Neutrophil (primary cell): ENCODE data around the gene APBA2.

Source experiments
- H3K27ac ChIP-seq: fragments of 200-600 bp; sonication (generic); 2 replicates; pipeline ENCODE4 v1.5.1; 2016; ENCODE audit warnings: mild to moderate bottlenecking, moderate library complexity
- H3K27me3 ChIP-seq: fragments of 200-600 bp; sonication (generic); 2 replicates; pipeline ENCODE4 v1.6.0; 2016; ENCODE audit warnings: mild to moderate bottlenecking
- H3K36me3 ChIP-seq: fragments of 200-600 bp; sonication (generic); 2 replicates; pipeline ENCODE4 v1.5.1; 2017
- H3K4me1 ChIP-seq, 2 experiments: fragments of 200-600 bp in 1 of 2; sonication (generic) in 1 of 2; 1 replicate in 1 of 2; 2 replicates in 1 of 2; pipeline versions ENCODE4 v1.5.1 to v1.6.1; 2013 to 2016; ENCODE audit warnings: low read depth in 1 of 2, low read length in 1 of 2, mild to moderate bottlenecking in 1 of 2, moderate library complexity in 1 of 2; ENCODE audit not compliant: control insufficient read depth in 1 of 2, insufficient read depth in 1 of 2
- H3K4me3 ChIP-seq, 2 experiments: fragments of 200-600 bp in 1 of 2; sonication (generic) in 1 of 2; 1 replicate in 1 of 2; 2 replicates in 1 of 2; pipeline ENCODE4 v1.5.1; 2013 to 2016; ENCODE audit warnings: low read depth in 1 of 2, low read length in 1 of 2, mild to moderate bottlenecking in 1 of 2, moderate library complexity in 1 of 2
- H3K9me3 ChIP-seq: fragments of 200-600 bp; sonication (generic); 2 replicates; pipeline ENCODE4 v1.5.1; 2016
- TF ChIP-seq, protein P1 (sequence below): fragments of 200-600 bp; sonication (generic); IDR thresholded peaks from 2 replicates; pipeline ENCODE4 v1.5.1; 2016; ENCODE audit warnings: antibody characterized with exemption

The APBA2 gene

GRCh38 chr15:29059871-29060640 is 174.3 kb downstream of the APBA2 start:
- Histone ChIP-seq H3K4me3 (no peak overlapping the region), H3K27ac (no peak overlapping the region), H3K4me1 (no peaks in the 10 kb centered on the region), H3K36me3 (no peaks in the 10 kb centered on the region), H3K9me3 (no peaks in the 10 kb centered on the region), H3K27me3 (no peaks in the 10 kb centered on the region)
- TF ChIP-seq, protein P1, sequence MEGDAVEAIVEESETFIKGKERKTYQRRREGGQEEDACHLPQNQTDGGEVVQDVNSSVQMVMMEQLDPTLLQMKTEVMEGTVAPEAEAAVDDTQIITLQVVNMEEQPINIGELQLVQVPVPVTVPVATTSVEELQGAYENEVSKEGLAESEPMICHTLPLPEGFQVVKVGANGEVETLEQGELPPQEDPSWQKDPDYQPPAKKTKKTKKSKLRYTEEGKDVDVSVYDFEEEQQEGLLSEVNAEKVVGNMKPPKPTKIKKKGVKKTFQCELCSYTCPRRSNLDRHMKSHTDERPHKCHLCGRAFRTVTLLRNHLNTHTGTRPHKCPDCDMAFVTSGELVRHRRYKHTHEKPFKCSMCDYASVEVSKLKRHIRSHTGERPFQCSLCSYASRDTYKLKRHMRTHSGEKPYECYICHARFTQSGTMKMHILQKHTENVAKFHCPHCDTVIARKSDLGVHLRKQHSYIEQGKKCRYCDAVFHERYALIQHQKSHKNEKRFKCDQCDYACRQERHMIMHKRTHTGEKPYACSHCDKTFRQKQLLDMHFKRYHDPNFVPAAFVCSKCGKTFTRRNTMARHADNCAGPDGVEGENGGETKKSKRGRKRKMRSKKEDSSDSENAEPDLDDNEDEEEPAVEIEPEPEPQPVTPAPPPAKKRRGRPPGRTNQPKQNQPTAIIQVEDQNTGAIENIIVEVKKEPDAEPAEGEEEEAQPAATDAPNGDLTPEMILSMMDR, result no peak

DNA sequence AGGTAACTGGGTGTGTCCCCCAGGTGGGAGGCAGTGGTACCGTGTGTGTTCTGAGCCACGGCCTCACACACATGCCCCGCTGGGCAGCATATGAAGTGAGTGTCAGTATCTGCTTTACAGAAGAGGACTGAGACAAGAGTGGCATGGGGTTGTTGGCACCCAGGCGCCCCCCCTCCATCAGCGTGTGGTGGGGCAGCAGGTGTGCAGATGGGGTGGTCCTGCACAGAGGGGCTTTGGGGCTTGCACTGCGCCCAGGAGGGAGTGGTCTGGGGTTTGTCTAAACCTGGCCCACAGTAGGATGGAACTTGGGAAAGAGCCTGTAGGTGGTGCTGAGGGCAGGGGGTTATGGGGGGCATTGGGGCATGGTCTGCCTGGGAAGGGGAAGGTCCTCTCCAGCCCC is 176.0 kb downstream of the APBA2 start:
- no peak overlapping the region for H3K27ac ChIP-seq
- TF ChIP-seq, protein P1, result no peak
- H3K36me3 ChIP-seq, result no peaks in the 10 kb centered on the region
- H3K4me1 ChIP-seq, result no peaks in the 10 kb centered on the region
- H3K9me3 ChIP-seq, result no peaks in the 10 kb centered on the region
- H3K4me3 ChIP-seq, result no peak overlapping the region
- no peaks in the 10 kb centered on the region for H3K27me3 ChIP-seq

DNA sequence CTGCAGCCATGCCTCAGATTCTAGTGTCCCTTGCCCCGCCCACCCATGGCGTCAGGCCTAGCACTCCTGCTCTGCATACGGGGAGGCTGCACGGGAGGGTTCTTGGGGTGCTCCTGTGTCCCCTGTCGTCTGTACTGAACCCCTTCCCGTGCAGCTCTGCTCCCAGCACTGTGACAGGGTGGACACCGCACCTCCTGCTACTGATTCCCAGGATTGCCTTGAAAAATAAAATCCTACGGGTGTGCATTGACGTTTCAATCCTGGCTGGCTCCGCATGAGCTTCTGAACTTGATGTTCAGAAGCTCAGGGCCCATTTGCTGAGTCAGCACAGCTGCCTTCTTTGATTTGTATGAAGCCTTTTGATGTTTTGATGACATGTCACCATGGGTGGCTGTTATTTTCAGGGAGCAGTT is 176.4 kb downstream of the APBA2 start:
- Histone ChIP-seq H3K4me3 (no peak overlapping the region), H3K27me3 (no peaks in the 10 kb centered on the region), H3K4me1 (no peaks in the 10 kb centered on the region), H3K9me3 (no peaks in the 10 kb centered on the region), H3K27ac (no peak overlapping the region), H3K36me3 (no peaks in the 10 kb centered on the region)
- TF ChIP-seq, protein P1, result no peak

DNA sequence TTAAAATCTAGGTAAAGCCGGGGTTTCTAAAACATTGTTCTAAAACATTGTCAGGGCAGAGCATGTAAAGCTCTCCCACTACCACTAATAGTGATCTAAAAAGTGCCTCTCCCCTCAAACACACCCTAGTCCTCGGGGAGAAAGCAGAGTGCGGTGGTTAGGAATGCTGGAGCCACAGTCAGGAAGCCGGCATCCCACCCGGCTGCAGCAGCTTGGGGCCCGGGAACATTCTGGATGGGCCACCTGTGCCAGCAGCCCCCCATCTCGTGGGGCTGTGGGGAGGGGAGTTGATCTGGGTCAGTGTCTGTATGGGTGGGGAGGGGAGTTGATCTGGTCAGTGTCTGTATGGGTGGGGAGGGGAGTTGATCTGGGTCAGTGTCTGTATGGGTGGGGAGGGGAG is 176.9 kb downstream of the APBA2 start:
- Histone ChIP-seq H3K4me3 (no peak overlapping the region), H3K36me3 (no peaks in the 10 kb centered on the region), H3K27me3 (no peaks in the 10 kb centered on the region), H3K9me3 (no peaks in the 10 kb centered on the region), H3K4me1 (no peaks in the 10 kb centered on the region), H3K27ac (no peak overlapping the region)
- TF ChIP-seq, protein P1, result no peak

DNA sequence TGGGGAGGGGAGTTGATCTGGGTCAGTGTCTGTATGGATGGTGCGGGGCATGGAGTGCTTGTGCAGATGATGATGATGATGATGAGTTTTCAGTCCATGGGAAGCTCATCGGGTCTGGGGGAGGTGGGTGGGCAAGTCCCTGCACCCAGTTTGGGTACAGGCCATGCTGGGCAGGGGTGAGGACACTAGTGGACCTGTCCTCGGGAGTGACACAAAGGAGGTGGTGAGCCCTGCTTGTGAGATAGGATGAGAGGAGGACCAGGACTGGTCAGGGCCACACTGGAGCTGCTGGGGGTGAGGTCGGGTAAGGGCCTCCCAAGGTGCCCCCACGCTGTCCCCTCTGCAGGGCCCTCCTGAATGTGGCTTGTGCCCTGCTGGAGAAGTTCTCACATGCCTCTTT is 177.9 kb downstream of the APBA2 start:
- no peaks in the 10 kb centered on the region for H3K9me3 ChIP-seq
- no peak overlapping the region for H3K4me3 ChIP-seq
- no peak overlapping the region for H3K27ac ChIP-seq
- H3K36me3 ChIP-seq, result no peaks in the 10 kb centered on the region
- no peaks in the 10 kb centered on the region for H3K4me1 ChIP-seq
- TF ChIP-seq, protein P1, result no peak
- H3K27me3 ChIP-seq, result no peaks in the 10 kb centered on the region
